Measurements from ENCODE around the gene RARRES1.

The RARRES1 gene

DNA sequence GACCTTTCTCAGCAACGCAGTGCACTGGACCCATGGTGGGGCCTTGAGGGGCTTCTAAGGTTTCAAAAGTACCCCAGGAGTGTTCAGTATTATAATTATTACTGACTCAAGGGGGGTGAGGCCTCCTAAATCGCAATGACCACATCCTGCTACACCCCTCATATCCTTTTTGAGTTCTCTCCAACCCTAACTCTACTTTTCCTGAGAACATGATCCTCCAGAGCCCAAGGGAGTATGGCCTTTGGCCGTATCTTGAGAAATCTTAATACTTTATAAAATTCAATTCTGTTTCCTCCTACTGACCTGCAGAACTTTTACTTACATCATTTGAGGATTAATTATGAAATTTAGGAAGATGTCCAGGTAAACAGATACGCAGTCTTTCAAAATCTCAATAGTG lies 30.4 kb upstream of the RARRES1 start:
- no peak overlapping the region for H3K27ac ChIP-seq (ENCODE audit: low read length)
- H3K4me3 ChIP-seq (ENCODE audit: low read depth in 1 of 2, low read length in 2 of 2) = no peak overlapping the region
- H3K36me3 ChIP-seq (ENCODE audit: control insufficient read depth in 1 of 2, insufficient read depth in 2 of 2, low read length in 2 of 2) = no peaks in the 10 kb centered on the region
- no peaks in the 10 kb centered on the region for H3K9me3 ChIP-seq (ENCODE audit: control insufficient read depth in 1 of 2, low read length in 2 of 2)
- H3K4me1 ChIP-seq (ENCODE audit: control insufficient read depth in 1 of 2, insufficient read depth in 2 of 2, low read length in 2 of 2) = peaks cover 0 to 38% of the 10 kb centered on the region in 2 donors
- H3K27me3 ChIP-seq (ENCODE audit: low read depth, low read length) = no peaks in the 10 kb centered on the region

DNA sequence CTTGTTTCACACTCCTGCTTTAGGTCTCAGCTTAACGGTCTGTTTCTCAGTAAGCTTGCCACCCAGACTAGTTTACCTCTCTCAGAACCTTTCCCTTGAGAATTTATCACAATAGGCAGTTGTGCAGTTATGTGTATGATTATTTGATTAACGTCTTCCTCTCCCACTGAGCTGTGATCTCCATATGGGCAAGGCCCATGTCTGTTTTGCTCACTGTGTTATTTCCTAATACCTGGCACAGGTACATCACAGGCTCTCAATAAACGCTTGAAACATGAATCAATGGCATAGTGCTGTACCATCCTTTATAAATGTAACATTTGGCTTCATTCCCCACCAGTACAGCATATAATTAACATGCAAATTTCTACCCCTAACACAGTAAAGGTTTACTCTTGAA lies 29.1 kb upstream of the RARRES1 start:
- no peak overlapping the region for H3K27ac ChIP-seq (ENCODE audit: low read length)
- no peaks in the 10 kb centered on the region for H3K27me3 ChIP-seq (ENCODE audit: low read depth, low read length)
- no peaks in the 10 kb centered on the region for H3K36me3 ChIP-seq (ENCODE audit: control insufficient read depth in 1 of 2, insufficient read depth in 2 of 2, low read length in 2 of 2)

DNA sequence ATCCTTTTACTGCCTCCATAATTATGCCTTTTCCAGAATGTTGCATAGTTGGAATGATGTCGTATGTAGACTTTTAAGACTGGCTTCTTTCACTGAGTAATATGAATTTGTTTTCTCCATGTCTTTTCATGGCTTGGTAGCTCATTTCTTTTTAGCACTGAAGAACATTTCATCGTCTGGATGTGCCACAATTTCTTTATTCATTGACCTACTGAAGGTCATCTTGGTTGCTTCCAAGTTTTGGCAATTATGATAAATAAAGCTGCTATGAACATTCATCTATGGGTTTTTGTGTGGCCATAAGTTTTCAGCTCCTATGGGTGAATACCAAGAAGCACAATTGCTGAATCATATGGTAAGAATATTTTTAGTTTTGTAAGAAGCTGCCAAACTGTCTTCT lies 23.2 kb upstream of the RARRES1 start:
- no peaks in the 10 kb centered on the region for H3K27me3 ChIP-seq (ENCODE audit: low read depth, low read length)
- H3K4me3 ChIP-seq (ENCODE audit: low read depth in 1 of 2, low read length in 2 of 2) = no peak overlapping the region
- H3K27ac ChIP-seq (ENCODE audit: low read length) = no peak overlapping the region
- no peaks in the 10 kb centered on the region for H3K36me3 ChIP-seq (ENCODE audit: control insufficient read depth in 1 of 2, insufficient read depth in 2 of 2, low read length in 2 of 2)
- H3K9me3 ChIP-seq (ENCODE audit: control insufficient read depth in 1 of 2, low read length in 2 of 2) = no peaks in the 10 kb centered on the region
- H3K4me1 ChIP-seq (ENCODE audit: control insufficient read depth in 1 of 2, insufficient read depth in 2 of 2, low read length in 2 of 2) = no peaks in the 10 kb centered on the region

More for the DNA sequence above, 29.1 kb upstream of the RARRES1 start:
- Histone ChIP-seq H3K4me3 (ENCODE audit: low read depth in 1 of 2, low read length in 2 of 2) (no peak overlapping the region), H3K9me3 (ENCODE audit: control insufficient read depth in 1 of 2, low read length in 2 of 2) (no peaks in the 10 kb centered on the region), H3K4me1 (ENCODE audit: control insufficient read depth in 1 of 2, insufficient read depth in 2 of 2, low read length in 2 of 2) (peaks cover 0 to 26% of the 10 kb centered on the region in 2 donors)

DNA sequence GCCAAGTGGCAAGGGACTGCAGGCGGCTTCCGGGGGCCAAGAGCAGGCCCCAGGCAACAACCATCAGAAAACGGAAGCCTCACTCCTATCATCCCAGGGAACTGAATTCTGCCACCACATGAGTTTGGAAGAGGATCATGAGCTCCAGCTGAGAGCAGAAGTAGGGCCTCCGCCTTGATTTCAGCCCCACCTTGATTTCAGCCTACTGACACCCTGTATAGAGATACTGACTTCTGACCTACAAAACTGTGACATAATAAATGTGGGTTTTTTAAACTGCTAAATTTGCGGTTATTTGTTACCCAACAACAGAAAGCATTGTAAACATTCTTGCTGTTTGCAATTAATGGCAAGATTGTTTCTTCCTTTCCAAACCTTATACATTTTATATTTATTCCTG lies 21.6 kb upstream of the RARRES1 start:
- Histone ChIP-seq H3K27me3 (ENCODE audit: low read depth, low read length) (no peaks in the 10 kb centered on the region), H3K27ac (ENCODE audit: low read length) (no peak overlapping the region), H3K4me3 (ENCODE audit: low read depth in 1 of 2, low read length in 2 of 2) (no peak overlapping the region), H3K9me3 (ENCODE audit: control insufficient read depth in 1 of 2, low read length in 2 of 2) (no peaks in the 10 kb centered on the region), H3K4me1 (ENCODE audit: control insufficient read depth in 1 of 2, insufficient read depth in 2 of 2, low read length in 2 of 2) (no peaks in the 10 kb centered on the region), H3K36me3 (ENCODE audit: control insufficient read depth in 1 of 2, insufficient read depth in 2 of 2, low read length in 2 of 2) (no peaks in the 10 kb centered on the region)

DNA sequence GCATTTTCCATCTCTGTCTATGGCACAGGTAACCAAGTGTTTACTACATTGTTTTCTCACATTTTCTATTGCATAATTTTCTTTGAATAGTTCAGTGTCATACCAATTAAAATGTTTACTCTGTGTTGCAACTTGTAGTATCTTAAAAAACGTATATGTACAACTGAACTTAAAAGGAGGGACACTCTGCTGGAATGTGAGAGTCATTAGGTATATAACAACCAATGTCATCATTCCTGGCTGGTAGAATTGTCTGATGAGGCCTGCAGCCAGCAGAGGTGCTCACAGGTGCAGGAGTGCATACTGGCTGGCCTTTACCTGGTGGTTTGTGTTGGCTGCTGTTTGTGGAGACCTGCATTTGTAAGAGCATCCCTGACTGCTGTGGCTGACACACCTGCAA lies 19.1 kb upstream of the RARRES1 start:
- H3K4me3 ChIP-seq (ENCODE audit: low read depth in 1 of 2, low read length in 2 of 2) = no peak overlapping the region

DNA sequence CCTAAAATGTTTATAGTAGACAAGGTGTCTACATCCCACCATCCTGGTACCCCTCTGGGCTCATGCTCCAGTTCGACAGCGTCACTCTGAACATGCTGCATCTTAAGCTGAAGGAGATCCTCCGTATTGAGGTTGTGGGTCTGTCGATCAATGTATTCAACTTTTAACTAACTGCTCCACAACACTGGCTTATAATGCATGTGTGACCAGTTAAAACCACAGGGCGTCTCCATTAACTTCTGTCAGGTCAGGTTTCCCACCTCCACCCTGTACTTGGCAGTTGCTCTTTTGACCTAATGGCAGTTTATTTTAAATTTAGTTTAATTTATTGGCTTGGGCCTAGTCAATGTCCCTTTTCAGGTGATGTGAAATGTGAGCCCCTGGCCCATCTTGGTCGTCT lies 17.8 kb upstream of the RARRES1 start:
- Histone ChIP-seq H3K27ac (ENCODE audit: low read length) (no peak overlapping the region), H3K36me3 (ENCODE audit: control insufficient read depth in 1 of 2, insufficient read depth in 2 of 2, low read length in 2 of 2) (peaks cover 5 to 6% of the 10 kb centered on the region in 2 donors), H3K9me3 (ENCODE audit: control insufficient read depth in 1 of 2, low read length in 2 of 2) (no peaks in the 10 kb centered on the region), H3K4me1 (ENCODE audit: control insufficient read depth in 1 of 2, insufficient read depth in 2 of 2, low read length in 2 of 2) (peaks cover 4 to 16% of the 10 kb centered on the region in 2 donors), H3K4me3 (ENCODE audit: low read depth in 1 of 2, low read length in 2 of 2) (no peak overlapping the region), H3K27me3 (ENCODE audit: low read depth, low read length) (no peaks in the 10 kb centered on the region)

More for the DNA sequence above, 19.1 kb upstream of the RARRES1 start:
- H3K27ac ChIP-seq (ENCODE audit: low read length) = no peak overlapping the region
- H3K36me3 ChIP-seq (ENCODE audit: control insufficient read depth in 1 of 2, insufficient read depth in 2 of 2, low read length in 2 of 2) = peaks cover 4 to 5% of the 10 kb centered on the region in 2 donors
- no peaks in the 10 kb centered on the region for H3K9me3 ChIP-seq (ENCODE audit: control insufficient read depth in 1 of 2, low read length in 2 of 2)
- peaks cover 4 to 16% of the 10 kb centered on the region in 2 donors for H3K4me1 ChIP-seq (ENCODE audit: control insufficient read depth in 1 of 2, insufficient read depth in 2 of 2, low read length in 2 of 2)
- no peaks in the 10 kb centered on the region for H3K27me3 ChIP-seq (ENCODE audit: low read depth, low read length)

DNA sequence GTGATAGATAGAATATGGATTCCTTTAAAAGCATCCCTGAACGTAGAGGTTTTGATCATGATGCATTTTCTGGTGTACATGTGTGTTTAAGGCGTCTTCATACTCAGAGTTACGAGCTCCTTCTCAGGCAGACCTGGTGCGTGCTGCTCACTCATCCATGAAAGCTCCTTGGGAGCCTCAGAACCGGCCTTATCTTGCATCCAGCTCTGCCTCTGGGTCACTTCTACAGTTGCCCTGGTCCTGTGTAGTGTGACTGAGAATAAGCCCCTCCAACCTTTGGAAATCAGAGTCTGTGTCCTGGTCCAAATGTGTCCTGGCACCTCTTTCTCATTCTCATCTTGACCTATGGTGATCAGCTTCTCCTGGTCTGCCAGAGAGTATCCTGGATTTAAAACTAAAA lies 17.3 kb upstream of the RARRES1 start:
- no peak overlapping the region for H3K27ac ChIP-seq (ENCODE audit: low read length)
- H3K27me3 ChIP-seq (ENCODE audit: low read depth, low read length) = no peaks in the 10 kb centered on the region

DNA sequence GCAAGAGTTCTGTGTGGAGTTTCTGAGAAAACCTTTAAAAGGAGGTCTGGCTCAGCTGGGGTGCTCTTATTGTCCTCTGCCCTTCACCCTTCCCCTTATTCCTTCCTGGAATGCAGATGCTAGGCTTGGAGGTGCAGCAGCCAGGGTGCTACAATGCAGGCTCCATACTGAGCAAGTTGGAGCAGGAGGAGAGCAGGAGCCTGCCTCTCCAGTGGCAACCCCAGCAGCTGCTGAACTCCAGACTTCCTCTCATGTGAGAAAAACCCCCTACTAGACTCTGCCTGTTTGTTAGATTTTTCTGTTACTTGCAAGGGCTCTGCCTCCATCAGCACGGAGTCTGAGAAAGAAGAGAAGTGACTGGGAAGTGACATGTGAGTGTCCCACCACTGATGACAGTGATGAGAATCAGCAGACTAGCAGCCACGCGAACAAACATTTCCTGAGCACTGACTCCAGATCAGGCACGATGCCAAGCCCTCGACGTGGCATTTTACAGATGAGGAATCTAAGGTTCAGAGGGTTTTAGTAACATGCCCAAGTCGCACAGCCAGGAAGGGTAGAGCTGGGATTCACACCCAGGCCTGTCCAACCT lies 16.1 kb upstream of the RARRES1 start:
- H3K27ac ChIP-seq (ENCODE audit: low read length) = no peak overlapping the region
- peaks cover 4 to 16% of the 10 kb centered on the region in 2 donors for H3K4me1 ChIP-seq (ENCODE audit: control insufficient read depth in 1 of 2, insufficient read depth in 2 of 2, low read length in 2 of 2)
- H3K9me3 ChIP-seq (ENCODE audit: control insufficient read depth in 1 of 2, low read length in 2 of 2) = no peaks in the 10 kb centered on the region
- H3K27me3 ChIP-seq (ENCODE audit: low read depth, low read length) = no peaks in the 10 kb centered on the region
- H3K4me3 ChIP-seq (ENCODE audit: low read depth in 1 of 2, low read length in 2 of 2) = no peak overlapping the region
- peaks cover 5 to 9% of the 10 kb centered on the region in 2 donors for H3K36me3 ChIP-seq (ENCODE audit: control insufficient read depth in 1 of 2, insufficient read depth in 2 of 2, low read length in 2 of 2)

More for the DNA sequence above, 17.3 kb upstream of the RARRES1 start:
- no peaks in the 10 kb centered on the region for H3K9me3 ChIP-seq (ENCODE audit: control insufficient read depth in 1 of 2, low read length in 2 of 2)
- peaks cover 4 to 16% of the 10 kb centered on the region in 2 donors for H3K4me1 ChIP-seq (ENCODE audit: control insufficient read depth in 1 of 2, insufficient read depth in 2 of 2, low read length in 2 of 2)
- no peak overlapping the region for H3K4me3 ChIP-seq (ENCODE audit: low read depth in 1 of 2, low read length in 2 of 2)
- peaks cover 5 to 9% of the 10 kb centered on the region in 2 donors for H3K36me3 ChIP-seq (ENCODE audit: control insufficient read depth in 1 of 2, insufficient read depth in 2 of 2, low read length in 2 of 2)

DNA sequence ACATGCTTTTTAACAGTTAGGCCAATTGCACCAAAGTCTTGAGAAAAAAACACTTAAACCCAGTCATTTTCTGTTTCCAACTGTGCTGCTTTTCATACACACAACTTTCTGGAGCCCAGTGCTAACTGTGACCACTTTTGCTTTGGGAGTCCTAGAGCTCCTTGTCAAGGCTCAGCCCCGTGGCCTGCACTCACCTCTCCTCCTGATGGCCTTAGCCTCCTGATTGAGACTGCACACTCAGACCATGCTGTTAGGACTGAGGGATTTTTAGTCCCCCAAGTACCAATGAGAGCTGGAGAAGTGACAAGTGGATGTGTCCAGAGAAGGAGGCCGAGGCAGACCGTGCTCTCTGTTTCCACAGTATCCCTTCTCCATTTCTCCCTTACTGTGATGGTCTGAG lies 15.2 kb upstream of the RARRES1 start:
- no peak overlapping the region for H3K4me3 ChIP-seq (ENCODE audit: low read depth in 1 of 2, low read length in 2 of 2)
- peaks cover 5 to 9% of the 10 kb centered on the region in 2 donors for H3K36me3 ChIP-seq (ENCODE audit: control insufficient read depth in 1 of 2, insufficient read depth in 2 of 2, low read length in 2 of 2)
- H3K4me1 ChIP-seq (ENCODE audit: control insufficient read depth in 1 of 2, insufficient read depth in 2 of 2, low read length in 2 of 2) = peaks cover 4 to 16% of the 10 kb centered on the region in 2 donors
- no peaks in the 10 kb centered on the region for H3K27me3 ChIP-seq (ENCODE audit: low read depth, low read length)
- H3K9me3 ChIP-seq (ENCODE audit: control insufficient read depth in 1 of 2, low read length in 2 of 2) = no peaks in the 10 kb centered on the region
- no peak overlapping the region for H3K27ac ChIP-seq (ENCODE audit: low read length)

DNA sequence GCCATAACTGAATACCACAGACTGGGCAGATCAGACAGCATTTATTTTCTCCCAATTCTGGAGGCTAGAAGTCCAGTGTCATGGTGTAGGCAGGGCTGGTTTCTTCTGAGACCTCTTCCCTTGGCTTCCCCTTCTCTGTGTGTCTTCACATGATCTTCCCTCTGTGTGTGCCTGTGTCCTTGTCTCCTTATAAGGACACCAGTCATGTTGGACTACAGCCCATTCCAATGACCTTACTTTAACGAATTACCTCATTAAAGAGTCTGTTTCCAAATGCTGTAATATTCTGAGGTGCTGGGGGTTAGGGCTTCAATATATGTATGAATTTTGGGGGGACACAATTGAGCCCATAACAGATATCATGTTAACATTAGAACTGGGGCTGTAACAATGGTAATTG lies 13.3 kb upstream of the RARRES1 start:
- H3K36me3 ChIP-seq (ENCODE audit: control insufficient read depth in 1 of 2, insufficient read depth in 2 of 2, low read length in 2 of 2) = peaks cover 5 to 9% of the 10 kb centered on the region in 2 donors
- H3K27me3 ChIP-seq (ENCODE audit: low read depth, low read length) = no peaks in the 10 kb centered on the region
- H3K4me1 ChIP-seq (ENCODE audit: control insufficient read depth in 1 of 2, insufficient read depth in 2 of 2, low read length in 2 of 2) = peaks cover 4 to 16% of the 10 kb centered on the region in 2 donors
- H3K4me3 ChIP-seq (ENCODE audit: low read depth in 1 of 2, low read length in 2 of 2) = no peak overlapping the region
- H3K9me3 ChIP-seq (ENCODE audit: control insufficient read depth in 1 of 2, low read length in 2 of 2) = no peaks in the 10 kb centered on the region
- no peak overlapping the region for H3K27ac ChIP-seq (ENCODE audit: low read length)

DNA sequence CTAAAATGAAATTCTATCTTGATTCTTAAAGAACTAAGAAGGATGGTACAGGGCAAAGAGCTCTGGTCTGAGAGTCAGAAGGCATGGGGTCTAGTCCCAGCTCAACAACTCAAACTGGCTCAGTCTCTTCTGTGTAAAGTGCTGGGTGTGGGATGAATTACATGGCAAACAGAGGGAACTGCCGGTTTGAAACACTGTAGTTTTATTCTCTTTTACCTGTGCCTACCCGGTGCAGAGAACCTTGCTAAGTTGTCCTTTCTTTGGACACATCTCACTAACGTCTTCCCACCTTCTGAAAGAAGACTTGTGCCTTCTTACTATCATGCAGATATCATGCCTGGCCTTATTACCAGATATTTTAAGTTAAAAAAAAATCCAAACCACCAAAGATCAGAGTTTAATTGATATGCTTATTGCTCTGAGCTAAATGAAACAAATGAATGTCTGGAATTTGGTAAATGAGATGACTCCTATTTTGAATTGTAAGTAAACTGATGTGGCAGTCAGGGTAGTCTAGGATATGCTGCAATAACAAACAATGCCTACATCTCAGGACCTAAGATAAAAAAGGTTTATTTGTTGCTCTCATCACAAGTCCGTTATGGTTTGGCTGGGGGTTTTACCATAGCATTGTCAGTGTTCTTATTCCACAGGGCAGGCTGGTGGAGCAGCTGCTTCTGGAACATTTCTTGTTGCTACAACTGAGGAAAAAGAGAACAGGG lies 12.5 kb upstream of the RARRES1 start:
- H3K27me3 ChIP-seq (ENCODE audit: low read depth, low read length) = no peaks in the 10 kb centered on the region
- no peaks in the 10 kb centered on the region for H3K9me3 ChIP-seq (ENCODE audit: control insufficient read depth in 1 of 2, low read length in 2 of 2)
- peaks cover 5 to 9% of the 10 kb centered on the region in 2 donors for H3K36me3 ChIP-seq (ENCODE audit: control insufficient read depth in 1 of 2, insufficient read depth in 2 of 2, low read length in 2 of 2)
- no peak overlapping the region for H3K27ac ChIP-seq (ENCODE audit: low read length)
- no peak overlapping the region for H3K4me3 ChIP-seq (ENCODE audit: low read depth in 1 of 2, low read length in 2 of 2)
- H3K4me1 ChIP-seq (ENCODE audit: control insufficient read depth in 1 of 2, insufficient read depth in 2 of 2, low read length in 2 of 2) = peaks cover 4 to 16% of the 10 kb centered on the region in 2 donors

Measured in muscle layer of duodenum (tissue), 2 donors.